Keratinocyte (primary cell): ENCODE results near the gene STX5. TPM values are rescaled to one million over a fixed set of nuclear protein-coding genes. Genes with fewer than 3 reads are reported as not detected.

Source experiments
- DNase-seq: peaks from one replicate; pipeline ENCODE4 v3.0.0-alpha.2; 2011; ENCODE audit warnings: low read depth, missing footprints, low spot score
- FAIRE-seq: peaks from 2 replicates; lab custom pipeline; 2011; peaks lifted over from hg19 to GRCh38; lab: Jason Lieb, UNC
- H2AFZ ChIP-seq: 2 replicates; pipeline ENCODE4 v1.6.0; 2012; ENCODE audit warnings: low read length, control low read depth, inconsistent platforms; ENCODE audit not compliant: control insufficient read depth
- H3K27ac ChIP-seq: 2 replicates; pipeline ENCODE4 v1.5.1; 2011; ENCODE audit warnings: low read length; ENCODE audit not compliant: control insufficient read depth, insufficient read depth
- H3K27me3 ChIP-seq: 3 replicates; pipeline ENCODE4 v1.6.0; 2011; ENCODE audit warnings: low read length; ENCODE audit not compliant: control insufficient read depth, insufficient read depth; ENCODE audit errors: extremely low read depth
- H3K36me3 ChIP-seq, 2 experiments: 2 replicates in 1 of 2; 3 replicates in 1 of 2; pipeline ENCODE4 v1.5.1; 2011; ENCODE audit warnings: low read length in 2 of 2, mild to moderate bottlenecking in 1 of 2; ENCODE audit not compliant: control insufficient read depth in 2 of 2, insufficient read depth in 2 of 2; ENCODE audit errors: extremely low read depth in 1 of 2
- H3K4me1 ChIP-seq: 3 replicates; pipeline ENCODE4 v1.5.1; 2011; ENCODE audit warnings: low read length; ENCODE audit not compliant: control insufficient read depth, insufficient read depth; ENCODE audit errors: extremely low read depth
- H3K4me2 ChIP-seq: 3 replicates; pipeline ENCODE4 v1.6.0; 2011; ENCODE audit warnings: low read depth, low read length; ENCODE audit not compliant: control insufficient read depth, insufficient read depth; ENCODE audit errors: extremely low read depth
- H3K4me3 ChIP-seq, 3 experiments: fragments of 200-600 bp in 1 of 3; sonication (generic) in 1 of 3; 2 replicates in 2 of 3; 3 replicates in 1 of 3; pipeline ENCODE4 v1.5.1; 2011 to 2016; ENCODE audit warnings: low read length in 3 of 3, mild to moderate bottlenecking in 3 of 3, control low read depth in 2 of 3, inconsistent platforms in 1 of 3, low read depth in 1 of 3, mixed read lengths in 1 of 3, mixed run types in 1 of 3, moderate library complexity in 1 of 3; ENCODE audit not compliant: control insufficient read depth in 2 of 3, insufficient read depth in 2 of 3; ENCODE audit errors: extremely low read depth in 1 of 3
- H3K79me2 ChIP-seq: 2 replicates; pipeline ENCODE4 v1.6.0; 2012; ENCODE audit warnings: low read length; ENCODE audit not compliant: control insufficient read depth, insufficient read depth
- H3K9ac ChIP-seq: 3 replicates; pipeline ENCODE4 v1.6.0; 2011; ENCODE audit warnings: low read length; ENCODE audit not compliant: control insufficient read depth, insufficient read depth; ENCODE audit errors: extremely low read depth
- H3K9me1 ChIP-seq: 3 replicates; pipeline ENCODE4 v1.6.0; 2011; ENCODE audit warnings: low read length; ENCODE audit not compliant: control insufficient read depth, insufficient read depth; ENCODE audit errors: extremely low read depth
- H3K9me3 ChIP-seq: 2 replicates; pipeline ENCODE4 v1.5.1; 2012; ENCODE audit warnings: low read depth, low read length; ENCODE audit not compliant: control insufficient read depth
- H4K20me1 ChIP-seq: 3 replicates; pipeline ENCODE4 v1.6.0; 2011; ENCODE audit warnings: low read length; ENCODE audit not compliant: control insufficient read depth, insufficient read depth; ENCODE audit errors: extremely low read depth
- CTCF ChIP-seq, 3 experiments: IDR thresholded peaks in 1 of 3; conservative IDR thresholded peaks in 1 of 3; optimal IDR thresholded peaks in 1 of 3; 2 replicates in 2 of 3; 3 replicates in 1 of 3; pipeline versions ENCODE3 to v1.5.1; 2011; ENCODE audit warnings: low read length in 3 of 3, mild to moderate bottlenecking in 3 of 3, moderate library complexity in 2 of 3, control low read depth in 1 of 3, inconsistent platforms in 1 of 3; ENCODE audit not compliant: insufficient read depth in 2 of 3; ENCODE audit errors: extremely low read depth in 1 of 3
- EZH2 ChIP-seq: IDR thresholded peaks from one replicate; pipeline ENCODE4 v1.6.1; 2012; ENCODE audit warnings: inconsistent platforms, mild to moderate bottlenecking, low read length, moderate library complexity
- dilution Hi-C: fragments of 300-500 bp; cut with MboI; formaldehyde crosslinking; loops from one replicate; pipeline ENCODE4 v1.7.0; 2020; ENCODE audit warnings: low sequenced_read_pairs; ENCODE audit not compliant: extremely low pct_ligation_motif_present
- polyA plus RNA-seq, 5 experiments: library from polyadenylated mRNA; depleted of rRNA in 3 of 5; stranded (reverse) in 3 of 5; stranded (forward) in 1 of 5; unstranded in 1 of 5; fragments of >200 nt; gene quantifications; 1 replicate in 1 of 5; 2 replicates in 3 of 5; 3 replicates in 1 of 5; pipeline versions ENCODE4 v1.2.1 to v1.2.3, GENCODE V29; 2011 to 2012; ENCODE audit warnings: missing spikeins in 2 of 5, low read depth in 1 of 5, low replicate concordance in 1 of 5

The STX5 gene
- polyA plus RNA-seq, 1 donor (not counting 4 experiments of a cell fraction or from before 2014, with no cell fraction given), result 20.4 TPM

DNA sequence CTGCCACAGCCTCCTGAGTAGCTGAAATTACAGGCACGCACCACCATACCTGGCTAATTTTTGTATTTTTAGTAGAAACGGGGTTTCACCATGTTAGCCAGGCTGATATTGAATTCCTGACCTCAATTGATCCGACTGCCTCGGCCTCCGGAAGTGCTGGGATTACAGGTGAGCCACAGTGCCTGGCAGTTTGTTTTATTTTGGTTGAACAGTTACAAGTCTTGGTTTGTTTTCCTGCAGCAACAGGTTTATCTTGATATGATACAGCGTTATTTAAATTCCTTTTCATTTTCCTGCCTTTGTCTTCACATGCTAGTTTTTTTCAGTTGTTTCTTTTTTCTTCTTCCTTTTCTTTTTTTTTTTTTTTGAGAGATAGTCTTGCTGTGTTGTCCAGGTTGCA, 44.9 kb upstream of the STX5 start:
- H3K36me3 ChIP-seq, result peaks cover 0 to 4% of the 10 kb centered on the region in 2 experiments
- no peaks in the 10 kb centered on the region for H4K20me1 ChIP-seq
- no peak overlapping the region for H2AFZ ChIP-seq
- no peaks in the 10 kb centered on the region for H3K9me3 ChIP-seq
- no peak overlapping the region for H3K4me3 ChIP-seq
- no peaks in the 10 kb centered on the region for H3K27me3 ChIP-seq
- no peak overlapping the region for H3K9ac ChIP-seq
- no peak overlapping the region for H3K27ac ChIP-seq
- no peak overlapping the region for H3K4me2 ChIP-seq
- FAIRE-seq (no peak), DNase-seq (no peak)
- H3K79me2 ChIP-seq, result peaks cover 5% of the 10 kb centered on the region
- dilution Hi-C loops, result no loop called here
- peaks cover 23% of the 10 kb centered on the region for H3K4me1 ChIP-seq
- H3K9me1 ChIP-seq, result no peaks in the 10 kb centered on the region
- TF ChIP-seq EZH2 (no peak), CTCF (optimal IDR thresholded peaks at IDR 0.05 in 1 of 3, IDR thresholded peaks at IDR 0.05 in 1 of 3, conservative IDR thresholded peaks at IDR 0.05 in 1 of 3; ENCODE audit: extremely low read depth in 1 of 3, insufficient read depth in 2 of 3, low read length in 3 of 3) (no peak)

DNA sequence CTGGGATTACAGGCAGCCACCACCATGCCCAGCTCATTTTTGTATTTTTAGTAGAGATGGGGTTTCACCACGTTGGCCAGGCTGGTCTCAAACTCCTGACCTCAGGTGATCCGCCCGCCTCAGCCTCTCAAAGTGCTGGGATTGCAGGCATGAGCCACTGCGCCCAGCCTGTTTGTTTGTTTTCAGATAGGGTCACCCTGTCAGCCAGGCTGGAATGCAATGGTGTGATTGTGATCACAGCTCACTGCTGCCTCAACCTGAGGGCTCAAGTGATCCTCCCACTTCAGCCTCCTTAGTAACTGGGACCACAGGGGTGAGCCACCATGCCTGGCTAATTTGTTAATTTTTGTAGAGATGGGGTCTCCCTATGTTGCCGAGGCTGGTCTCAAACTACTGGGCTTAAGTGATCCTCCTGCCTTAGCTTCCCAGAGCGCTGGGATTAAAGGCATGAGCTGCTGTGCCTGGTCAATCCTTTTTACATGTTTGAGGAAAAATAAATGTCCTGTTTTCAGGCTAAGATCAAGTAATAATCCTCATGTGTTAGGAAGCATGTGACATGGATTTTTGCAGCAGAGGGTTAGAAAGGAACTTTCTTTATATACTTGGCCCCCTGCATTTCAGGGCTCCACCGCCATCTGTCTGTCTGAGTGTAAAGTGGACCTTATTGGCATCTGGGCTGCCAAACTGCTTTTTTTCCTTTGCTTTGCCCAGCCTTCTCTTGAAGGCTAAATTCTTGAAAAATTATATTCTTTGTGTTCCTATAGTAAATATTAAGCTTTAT, 44.0 kb upstream of the STX5 start:
- peak in 1 of 3 experiments; percentile 2 for TF ChIP-seq CTCF (optimal IDR thresholded peaks at IDR 0.05 in 1 of 3, IDR thresholded peaks at IDR 0.05 in 1 of 3, conservative IDR thresholded peaks at IDR 0.05 in 1 of 3; ENCODE audit: extremely low read depth in 1 of 3, insufficient read depth in 2 of 3, low read length in 3 of 3)
- no peak for TF ChIP-seq EZH2

More for the DNA sequence above, 44.0 kb upstream of the STX5 start:
- Histone ChIP-seq H3K79me2 (peaks cover 2% of the 10 kb centered on the region), H3K4me3 (no peak overlapping the region), H3K9me3 (no peaks in the 10 kb centered on the region), H3K36me3 (peaks cover 0 to 4% of the 10 kb centered on the region in 2 experiments), H3K4me1 (peaks cover 23% of the 10 kb centered on the region), H3K27ac (no peak overlapping the region), H3K4me2 (no peak overlapping the region), H2AFZ (no peak overlapping the region), H3K27me3 (no peaks in the 10 kb centered on the region), H3K9ac (no peak overlapping the region), H3K9me1 (no peaks in the 10 kb centered on the region), H4K20me1 (no peaks in the 10 kb centered on the region)
- DNase-seq (no peak), FAIRE-seq (no peak)
- dilution Hi-C loops, result no loop called here
